NAMALWA (cell line): Measurements from ENCODE around the gene PDE4D.

Source experiments
- DNase-seq: peaks from one replicate; pipeline ENCODE4 v3.0.0-alpha.2; 2015; ENCODE audit warnings: low spot score

PDE4D gene

GRCh38 chr5:59279979-59280378 is 613.5 kb downstream of the PDE4D start:
- DNase-seq = no peak

GRCh38 chr5:59276917-59277372 is 616.6 kb downstream of the PDE4D start:
- no peak for DNase-seq

- peak; percentile 31 for DNase-seq
These were observed 617.2 kb downstream of the PDE4D start for GRCh38 chr5:59276325-59276675.

GRCh38 chr5:59275510-59276324 is 617.8 kb downstream of the PDE4D start:
- DNase-seq = peak; percentile 33

GRCh38 chr5:59275170-59275509 is 618.4 kb downstream of the PDE4D start:
- no peak for DNase-seq

GRCh38 chr5:59274106-59274636 is 619.4 kb downstream of the PDE4D start:
- DNase-seq = no peak

- DNase-seq = no peak
These were observed 620.6 kb downstream of the PDE4D start for GRCh38 chr5:59272809-59273427.

GRCh38 chr5:59268756-59269415 is 624.6 kb downstream of the PDE4D start:
- no peak for DNase-seq

GRCh38 chr5:59267033-59267432 is 626.5 kb downstream of the PDE4D start:
- no peak for DNase-seq

GRCh38 chr5:59266410-59266809 is 627.1 kb downstream of the PDE4D start:
- no peak for DNase-seq

GRCh38 chr5:59264639-59265245 is 628.8 kb downstream of the PDE4D start:
- DNase-seq = no peak

- no peak for DNase-seq
These were observed 629.5 kb downstream of the PDE4D start for GRCh38 chr5:59264013-59264412.

- no peak for DNase-seq
These were observed 631.6 kb downstream of the PDE4D start for GRCh38 chr5:59261969-59262368.

GRCh38 chr5:59260973-59261372 is 632.6 kb downstream of the PDE4D start:
- no peak for DNase-seq

GRCh38 chr5:59260200-59260599 is 633.3 kb downstream of the PDE4D start:
- DNase-seq = no peak

- DNase-seq = no peak
These were observed 634.3 kb downstream of the PDE4D start for GRCh38 chr5:59259237-59259636.

- DNase-seq = no peak
These were observed 635.8 kb downstream of the PDE4D start for GRCh38 chr5:59257488-59258400.

- no peak for DNase-seq
These were observed 637.2 kb downstream of the PDE4D start for GRCh38 chr5:59256331-59256730.

GRCh38 chr5:59254055-59254687 is 639.4 kb downstream of the PDE4D start:
- no peak for DNase-seq

- no peak for DNase-seq
These were observed 639.9 kb downstream of the PDE4D start for GRCh38 chr5:59253625-59254024.

GRCh38 chr5:59251627-59252026 is 641.9 kb downstream of the PDE4D start:
- no peak for DNase-seq
